NCI-H187 treated with DMSO at 0.1 percent for 48 hours (cell line): ENCODE data around the gene HMGN1.

Source experiments
- DNase-seq: peaks from one replicate; lab custom pipeline; 2025; lab: John Stamatoyannopoulos, UW

The HMGN1 gene

DNA sequence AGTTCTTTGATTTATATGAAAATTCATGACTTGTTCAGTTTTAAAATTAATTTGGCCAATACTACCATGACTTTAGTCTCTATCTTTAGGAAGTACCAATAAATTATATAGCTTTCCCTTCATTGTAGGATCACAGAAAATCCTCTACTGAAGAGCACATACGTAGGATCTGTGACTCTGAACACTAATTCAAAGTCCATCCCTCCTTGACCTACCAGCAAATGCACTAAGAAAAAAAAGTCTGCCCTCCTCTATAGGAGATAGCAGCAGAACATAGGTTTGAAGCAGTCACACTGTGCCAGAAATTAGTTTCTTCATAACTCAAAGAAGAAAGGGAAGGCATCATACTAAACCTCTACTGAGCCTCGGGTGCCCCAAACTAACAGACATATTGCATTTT is 52.0 kb downstream of the HMGN1 start:
- DNase-seq: no peak
